ENCODE measurements around the gene KLHL26. TPM values are rescaled to one million over a fixed set of nuclear protein-coding genes. Genes with fewer than 3 reads are reported as not detected.
A peak's percentile ranks its signal among the peaks of the same experiment; 100 is the strongest.

The KLHL26 gene
- total and polyA plus RNA-seq, 2 of the 13 experiments (the other 11 are each of a cell fraction or from before 2014, with no cell fraction given): 1.5 to 1.7 TPM

DNA sequence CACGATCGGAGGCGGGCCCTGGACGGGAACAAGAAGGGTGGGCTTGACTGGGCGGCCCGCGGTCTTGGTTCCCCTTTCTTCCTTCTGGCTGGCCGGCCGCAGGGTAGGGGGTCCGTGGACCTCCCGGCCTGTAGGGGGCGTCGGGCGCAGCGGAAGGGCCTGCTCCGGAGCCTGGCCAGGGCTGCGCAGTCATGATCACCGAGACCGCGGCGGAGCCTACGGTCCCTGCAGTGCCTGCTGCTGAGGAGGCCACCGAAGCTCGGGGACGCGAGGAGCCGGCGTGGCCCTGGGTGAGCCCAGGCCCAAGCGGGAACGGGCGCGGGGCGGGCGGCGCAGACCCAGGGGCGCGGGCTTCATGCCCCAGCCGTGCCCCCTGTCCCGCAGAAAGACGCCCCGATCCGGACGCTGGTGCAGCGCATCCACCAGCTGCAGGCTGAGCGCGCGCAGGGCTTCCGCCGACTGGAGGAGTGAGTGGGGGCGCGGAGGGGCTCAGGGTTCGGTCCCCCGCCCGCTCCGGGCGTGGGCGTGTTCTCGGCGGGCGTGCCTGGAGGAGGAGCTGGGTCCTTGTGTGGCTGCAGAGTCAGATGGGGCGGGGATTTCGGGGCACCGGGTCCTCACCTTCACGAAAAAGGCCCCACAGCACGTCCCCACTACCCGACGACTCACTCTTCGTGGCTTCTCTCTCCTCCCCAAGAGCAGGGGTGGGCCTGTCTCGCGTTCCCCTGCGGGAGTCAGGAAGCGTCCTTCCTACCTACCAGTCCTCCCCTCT is 48.0 kb upstream of the KLHL26 start, which contains the start of gene REX1BD (continued):
- TF ChIP-seq, protein P1, sequence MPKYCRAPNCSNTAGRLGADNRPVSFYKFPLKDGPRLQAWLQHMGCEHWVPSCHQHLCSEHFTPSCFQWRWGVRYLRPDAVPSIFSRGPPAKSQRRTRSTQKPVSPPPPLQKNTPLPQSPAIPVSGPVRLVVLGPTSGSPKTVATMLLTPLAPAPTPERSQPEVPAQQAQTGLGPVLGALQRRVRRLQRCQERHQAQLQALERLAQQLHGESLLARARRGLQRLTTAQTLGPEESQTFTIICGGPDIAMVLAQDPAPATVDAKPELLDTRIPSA (CRISPR knock-in tag; IDR thresholded peaks at IDR 0.05; ENCODE audit: borderline replicate concordance): no peak
- TF ChIP-seq HMG20B (CRISPR knock-in tag; conservative IDR thresholded peaks at IDR 0.05): peak; percentile 61; the same call in 1 of the 2 replicates
- TF ChIP-seq, protein P2, sequence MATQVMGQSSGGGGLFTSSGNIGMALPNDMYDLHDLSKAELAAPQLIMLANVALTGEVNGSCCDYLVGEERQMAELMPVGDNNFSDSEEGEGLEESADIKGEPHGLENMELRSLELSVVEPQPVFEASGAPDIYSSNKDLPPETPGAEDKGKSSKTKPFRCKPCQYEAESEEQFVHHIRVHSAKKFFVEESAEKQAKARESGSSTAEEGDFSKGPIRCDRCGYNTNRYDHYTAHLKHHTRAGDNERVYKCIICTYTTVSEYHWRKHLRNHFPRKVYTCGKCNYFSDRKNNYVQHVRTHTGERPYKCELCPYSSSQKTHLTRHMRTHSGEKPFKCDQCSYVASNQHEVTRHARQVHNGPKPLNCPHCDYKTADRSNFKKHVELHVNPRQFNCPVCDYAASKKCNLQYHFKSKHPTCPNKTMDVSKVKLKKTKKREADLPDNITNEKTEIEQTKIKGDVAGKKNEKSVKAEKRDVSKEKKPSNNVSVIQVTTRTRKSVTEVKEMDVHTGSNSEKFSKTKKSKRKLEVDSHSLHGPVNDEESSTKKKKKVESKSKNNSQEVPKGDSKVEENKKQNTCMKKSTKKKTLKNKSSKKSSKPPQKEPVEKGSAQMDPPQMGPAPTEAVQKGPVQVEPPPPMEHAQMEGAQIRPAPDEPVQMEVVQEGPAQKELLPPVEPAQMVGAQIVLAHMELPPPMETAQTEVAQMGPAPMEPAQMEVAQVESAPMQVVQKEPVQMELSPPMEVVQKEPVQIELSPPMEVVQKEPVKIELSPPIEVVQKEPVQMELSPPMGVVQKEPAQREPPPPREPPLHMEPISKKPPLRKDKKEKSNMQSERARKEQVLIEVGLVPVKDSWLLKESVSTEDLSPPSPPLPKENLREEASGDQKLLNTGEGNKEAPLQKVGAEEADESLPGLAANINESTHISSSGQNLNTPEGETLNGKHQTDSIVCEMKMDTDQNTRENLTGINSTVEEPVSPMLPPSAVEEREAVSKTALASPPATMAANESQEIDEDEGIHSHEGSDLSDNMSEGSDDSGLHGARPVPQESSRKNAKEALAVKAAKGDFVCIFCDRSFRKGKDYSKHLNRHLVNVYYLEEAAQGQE (IDR thresholded peaks at IDR 0.05; ENCODE audit: borderline replicate concordance in 1 of 2, low read depth in 1 of 2, low read length in 2 of 2): 0 out of 4 replicates have a peak, but pooled peaks of 1 of the 2 experiments have one; percentile 38
- TF ChIP-seq ETV6 (CRISPR knock-in tag; conservative IDR thresholded peaks at IDR 0.05): peak; percentile 80; the same call in 1 of the 2 replicates
- no peak for TF ChIP-seq KLF11 (CRISPR knock-in tag; IDR thresholded peaks at IDR 0.05)
- TF ChIP-seq, protein P3, sequence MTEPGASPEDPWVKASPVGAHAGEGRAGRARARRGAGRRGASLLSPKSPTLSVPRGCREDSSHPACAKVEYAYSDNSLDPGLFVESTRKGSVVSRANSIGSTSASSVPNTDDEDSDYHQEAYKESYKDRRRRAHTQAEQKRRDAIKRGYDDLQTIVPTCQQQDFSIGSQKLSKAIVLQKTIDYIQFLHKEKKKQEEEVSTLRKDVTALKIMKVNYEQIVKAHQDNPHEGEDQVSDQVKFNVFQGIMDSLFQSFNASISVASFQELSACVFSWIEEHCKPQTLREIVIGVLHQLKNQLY (CRISPR knock-in tag; IDR thresholded peaks at IDR 0.05): peak; percentile 49; the same call in 1 of the 2 replicates
- no peak for TF ChIP-seq SOX13 (IDR thresholded peaks at IDR 0.05)
- TF ChIP-seq SOX13 (CRISPR knock-in tag; conservative IDR thresholded peaks at IDR 0.05 in 1 of 2, IDR thresholded peaks at IDR 0.05 in 1 of 2): no peak
- peak; percentile 91 for TF ChIP-seq GABPB1 (CRISPR knock-in tag; IDR thresholded peaks at IDR 0.05)
- no peak for TF ChIP-seq FOXC1 (CRISPR knock-in tag; IDR thresholded peaks at IDR 0.05; ENCODE audit: borderline replicate concordance)
- peak; percentile 13 for TF ChIP-seq GABPA (IDR thresholded peaks at IDR 0.05; ENCODE audit: low read depth, low read length)
- TF ChIP-seq GABPA (CRISPR knock-in tag; IDR thresholded peaks at IDR 0.05; ENCODE audit: low read depth): peak; percentile 71
- peak; percentile 53 for TF ChIP-seq BCL6 (CRISPR knock-in tag; IDR thresholded peaks at IDR 0.05)
- TF ChIP-seq HOXA5 (CRISPR knock-in tag; IDR thresholded peaks at IDR 0.05): 0 out of 2 replicates have a peak, but pooled peaks have one; percentile 43
- TF ChIP-seq ZNF335 (CRISPR knock-in tag; IDR thresholded peaks at IDR 0.05): peak; percentile 25; the same call in 1 of the 2 replicates
- no peak for TF ChIP-seq NONO (IDR thresholded peaks at IDR 0.05)
- TF ChIP-seq NONO (CRISPR knock-in tag; conservative IDR thresholded peaks at IDR 0.05): peak; percentile 52; the same call in 1 of the 2 replicates
- TF ChIP-seq ZNF737 (CRISPR knock-in tag; IDR thresholded peaks at IDR 0.05; ENCODE audit: borderline replicate concordance): no peak
- 0 out of 2 replicates have a peak, but pooled peaks have one; percentile 43 for TF ChIP-seq ZNF205 (CRISPR knock-in tag; IDR thresholded peaks at IDR 0.05)
- TF ChIP-seq, protein P4, sequence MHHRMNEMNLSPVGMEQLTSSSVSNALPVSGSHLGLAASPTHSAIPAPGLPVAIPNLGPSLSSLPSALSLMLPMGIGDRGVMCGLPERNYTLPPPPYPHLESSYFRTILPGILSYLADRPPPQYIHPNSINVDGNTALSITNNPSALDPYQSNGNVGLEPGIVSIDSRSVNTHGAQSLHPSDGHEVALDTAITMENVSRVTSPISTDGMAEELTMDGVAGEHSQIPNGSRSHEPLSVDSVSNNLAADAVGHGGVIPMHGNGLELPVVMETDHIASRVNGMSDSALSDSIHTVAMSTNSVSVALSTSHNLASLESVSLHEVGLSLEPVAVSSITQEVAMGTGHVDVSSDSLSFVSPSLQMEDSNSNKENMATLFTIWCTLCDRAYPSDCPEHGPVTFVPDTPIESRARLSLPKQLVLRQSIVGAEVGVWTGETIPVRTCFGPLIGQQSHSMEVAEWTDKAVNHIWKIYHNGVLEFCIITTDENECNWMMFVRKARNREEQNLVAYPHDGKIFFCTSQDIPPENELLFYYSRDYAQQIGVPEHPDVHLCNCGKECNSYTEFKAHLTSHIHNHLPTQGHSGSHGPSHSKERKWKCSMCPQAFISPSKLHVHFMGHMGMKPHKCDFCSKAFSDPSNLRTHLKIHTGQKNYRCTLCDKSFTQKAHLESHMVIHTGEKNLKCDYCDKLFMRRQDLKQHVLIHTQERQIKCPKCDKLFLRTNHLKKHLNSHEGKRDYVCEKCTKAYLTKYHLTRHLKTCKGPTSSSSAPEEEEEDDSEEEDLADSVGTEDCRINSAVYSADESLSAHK (CRISPR knock-in tag; IDR thresholded peaks at IDR 0.05; ENCODE audit: borderline replicate concordance): no peak
- TF ChIP-seq ERF (CRISPR knock-in tag; IDR thresholded peaks at IDR 0.05): peak; percentile 89
- TF ChIP-seq IRX3 (CRISPR knock-in tag; IDR thresholded peaks at IDR 0.05; ENCODE audit: borderline replicate concordance, low read depth): no peak
- peak; percentile 91 for TF ChIP-seq TAF1 (CRISPR knock-in tag; IDR thresholded peaks at IDR 0.05)
